Activated CD8-positive, alpha-beta memory T cell treated with anti-CD3 and anti-CD28 coated beads, Interleukin-2, amount 50 U/mL, for 4 hours (primary cell): ENCODE measurements around the gene ABCA9.
"Not testable (repeated sequence)": the region's sequence is repeated elsewhere in the genome, so short reads cannot be mapped to it uniquely, and the experiment has no call there.

ENCODE experiments used
- DNase-seq: peaks from one replicate; pipeline ENCODE4 v3.0.0-alpha.2; 2020

Gene ABCA9

GRCh38 chr17:68953340-68953997 lies 107.3 kb downstream of the ABCA9 start:
- DNase-seq: no peak

- no peak for DNase-seq
Observed at GRCh38 chr17:68950725-68951124, 110.0 kb downstream of the ABCA9 start.

- not testable (repeated sequence) for DNase-seq
Observed at GRCh38 chr17:68947868-68948267, 112.9 kb downstream of the ABCA9 start.

GRCh38 chr17:68944435-68945035 lies 116.2 kb downstream of the ABCA9 start:
- no peak for DNase-seq

- DNase-seq: not testable (repeated sequence)
Observed at GRCh38 chr17:68943812-68944182, 116.9 kb downstream of the ABCA9 start.

GRCh38 chr17:68943123-68943811 lies 117.5 kb downstream of the ABCA9 start:
- DNase-seq: no peak

- DNase-seq: no peak
Observed at GRCh38 chr17:68942389-68942788, 118.3 kb downstream of the ABCA9 start.

- no peak for DNase-seq
Observed at GRCh38 chr17:68941761-68942160, 119.0 kb downstream of the ABCA9 start.

- no peak for DNase-seq
Observed at GRCh38 chr17:68939195-68939594, 121.5 kb downstream of the ABCA9 start.

- DNase-seq: no peak
Observed at GRCh38 chr17:68937890-68938514, 122.7 kb downstream of the ABCA9 start.

GRCh38 chr17:68927516-68927915 lies 133.2 kb downstream of the ABCA9 start:
- no peak for DNase-seq

- no peak for DNase-seq
Observed at GRCh38 chr17:68924793-68925720, 135.7 kb downstream of the ABCA9 start.
